Thoracic aorta (tissue), 2 donors: ENCODE data around the gene KCNIP4. TPM values are rescaled to one million over a fixed set of nuclear protein-coding genes. Genes with fewer than 3 reads are reported as not detected.

Experiments
- ATAC-seq: fragments of 150-250 bp; one replicate; pipeline ENCODE4 v1.8.0; 2017; ENCODE audit warnings: low read depth; ENCODE audit not compliant: insufficient number of reproducible peaks, low FRiP score
- DNase-seq: peaks from one replicate; pipeline ENCODE4 v3.0.0-alpha.2; 2020; ENCODE audit warnings: low spot score
- H3K27ac ChIP-seq, 2 donors: fragments of 200-600 bp; sonication (generic); 1 replicate in 1 of 2; 2 replicates in 1 of 2; pipeline ENCODE4 v1.5.1; 2016; ENCODE audit warnings: mild to moderate bottlenecking in 2 of 2, moderate library complexity in 2 of 2
- H3K27me3 ChIP-seq: fragments of 200-600 bp; sonication (generic); replicated peaks from 2 replicates; pipeline ENCODE4 v1.6.0; 2016; ENCODE audit warnings: mild to moderate bottlenecking; ENCODE audit not compliant: insufficient read depth
- H3K36me3 ChIP-seq: fragments of 200-600 bp; sonication (generic); one replicate; pipeline ENCODE4 v1.5.1; 2016
- H3K4me1 ChIP-seq, 2 donors: fragments of 200-600 bp; sonication (generic); 1 replicate in 1 of 2; 2 replicates in 1 of 2; pipeline versions ENCODE4 v1.5.1 to v1.6.0; 2016; ENCODE audit warnings: low read depth in 2 of 2, mild to moderate bottlenecking in 1 of 2; ENCODE audit not compliant: control insufficient read depth in 1 of 2
- H3K4me3 ChIP-seq: fragments of 200-600 bp; sonication (generic); 2 replicates; pipeline ENCODE4 v1.5.1; 2016; ENCODE audit warnings: mild to moderate bottlenecking
- H3K9me3 ChIP-seq: fragments of 200-600 bp; sonication (generic); 2 replicates; pipeline ENCODE4 v1.5.1; 2016
- total RNA-seq, 2 donors: library from RNA; depleted of rRNA; stranded (reverse); fragments of >200 nt; gene quantifications; one replicate each; pipeline versions ENCODE4 v1.1.0 to v1.2.3, GENCODE V29; 2016
- TF ChIP-seq, protein P1 (sequence below): fragments of 200-600 bp; sonication (generic); IDR thresholded peaks from one replicate; pipeline ENCODE4 v1.5.1; 2019; ENCODE audit warnings: antibody characterized with exemption

KCNIP4 gene
- total RNA-seq, 2 donors from 2014 or later, result not detected

DNA sequence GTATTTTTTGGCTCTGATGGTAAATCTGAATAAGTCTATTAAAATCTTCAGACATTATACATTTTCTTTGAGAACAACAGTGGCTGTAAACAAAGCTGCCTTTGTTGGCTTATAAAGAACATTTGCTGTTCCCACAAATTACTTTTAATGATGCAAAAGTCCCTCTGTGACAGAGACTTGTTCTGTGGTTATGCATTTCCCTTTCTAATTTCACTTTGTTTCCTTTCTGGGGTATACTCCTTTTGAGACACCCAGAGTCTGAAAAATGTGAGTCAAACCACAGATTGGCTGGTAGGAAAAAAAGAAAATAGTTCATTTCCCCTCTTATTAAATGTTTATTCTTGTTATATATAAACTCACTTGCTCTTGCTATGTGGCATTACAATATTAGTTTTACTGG lies 845.9 kb downstream of the KCNIP4 start:
- no peaks in the 10 kb centered on the region for H3K27me3 ChIP-seq
- TF ChIP-seq, protein P1, sequence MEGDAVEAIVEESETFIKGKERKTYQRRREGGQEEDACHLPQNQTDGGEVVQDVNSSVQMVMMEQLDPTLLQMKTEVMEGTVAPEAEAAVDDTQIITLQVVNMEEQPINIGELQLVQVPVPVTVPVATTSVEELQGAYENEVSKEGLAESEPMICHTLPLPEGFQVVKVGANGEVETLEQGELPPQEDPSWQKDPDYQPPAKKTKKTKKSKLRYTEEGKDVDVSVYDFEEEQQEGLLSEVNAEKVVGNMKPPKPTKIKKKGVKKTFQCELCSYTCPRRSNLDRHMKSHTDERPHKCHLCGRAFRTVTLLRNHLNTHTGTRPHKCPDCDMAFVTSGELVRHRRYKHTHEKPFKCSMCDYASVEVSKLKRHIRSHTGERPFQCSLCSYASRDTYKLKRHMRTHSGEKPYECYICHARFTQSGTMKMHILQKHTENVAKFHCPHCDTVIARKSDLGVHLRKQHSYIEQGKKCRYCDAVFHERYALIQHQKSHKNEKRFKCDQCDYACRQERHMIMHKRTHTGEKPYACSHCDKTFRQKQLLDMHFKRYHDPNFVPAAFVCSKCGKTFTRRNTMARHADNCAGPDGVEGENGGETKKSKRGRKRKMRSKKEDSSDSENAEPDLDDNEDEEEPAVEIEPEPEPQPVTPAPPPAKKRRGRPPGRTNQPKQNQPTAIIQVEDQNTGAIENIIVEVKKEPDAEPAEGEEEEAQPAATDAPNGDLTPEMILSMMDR, result no peak
- DNase-seq (no peak), ATAC-seq (no peak)
- no peak overlapping the region for H3K4me3 ChIP-seq
- no peaks in the 10 kb centered on the region for H3K36me3 ChIP-seq
- no peak overlapping the region for H3K27ac ChIP-seq
- no peaks in the 10 kb centered on the region for H3K4me1 ChIP-seq
- no peaks in the 10 kb centered on the region for H3K9me3 ChIP-seq

DNA sequence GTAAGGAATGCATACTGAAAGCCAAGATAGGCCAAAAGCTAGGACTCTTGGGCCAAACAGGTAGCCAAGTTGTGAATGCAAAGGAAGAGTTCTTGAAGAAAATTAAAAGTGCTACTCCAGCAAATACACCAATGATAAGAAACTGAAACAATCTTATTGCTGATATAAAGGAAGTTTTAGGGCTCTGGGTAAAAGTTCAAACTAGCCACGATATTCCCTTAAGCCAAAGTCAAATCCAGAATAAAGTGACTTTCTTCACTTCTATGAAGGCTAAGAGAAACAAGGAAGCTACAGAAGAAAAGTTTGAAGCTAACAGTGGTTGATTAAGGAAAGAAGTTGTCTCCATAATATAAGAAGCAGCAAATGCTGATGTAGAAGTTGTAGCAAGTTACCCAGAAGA lies 850.7 kb downstream of the KCNIP4 start:
- TF ChIP-seq, protein P1, result no peak
- H3K27me3 ChIP-seq, result no peaks in the 10 kb centered on the region

DNA sequence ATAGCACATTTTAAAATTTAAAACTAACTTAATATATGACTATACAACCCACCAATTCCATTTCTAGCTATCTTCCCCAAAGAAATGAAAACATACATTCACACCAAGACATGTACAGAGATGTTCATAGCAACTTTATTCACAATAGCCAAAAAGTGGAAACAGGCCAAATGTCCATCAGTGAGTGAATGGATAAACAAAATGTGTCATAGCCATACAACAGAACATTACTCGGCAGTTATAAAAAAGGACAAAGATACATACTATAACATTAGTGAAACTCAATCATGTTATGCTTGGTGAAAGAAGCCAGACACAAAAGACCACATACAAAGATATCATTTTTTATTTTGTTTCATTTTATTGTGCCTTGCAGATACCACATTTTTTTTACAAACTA lies 851.5 kb downstream of the KCNIP4 start:
- Histone ChIP-seq H3K4me3 (no peak overlapping the region), H3K4me1 (no peaks in the 10 kb centered on the region), H3K27me3 (no peaks in the 10 kb centered on the region), H3K9me3 (no peaks in the 10 kb centered on the region), H3K27ac (no peak overlapping the region), H3K36me3 (no peaks in the 10 kb centered on the region)
- DNase-seq, result no peak
- ATAC-seq, result no peak
- TF ChIP-seq, protein P1, result no peak

More for the DNA sequence above, 850.7 kb downstream of the KCNIP4 start:
- no peaks in the 10 kb centered on the region for H3K4me1 ChIP-seq
- H3K27ac ChIP-seq, result no peak overlapping the region
- DNase-seq (no peak), ATAC-seq (no peak)
- no peak overlapping the region for H3K4me3 ChIP-seq
- no peaks in the 10 kb centered on the region for H3K9me3 ChIP-seq
- H3K36me3 ChIP-seq, result no peaks in the 10 kb centered on the region

DNA sequence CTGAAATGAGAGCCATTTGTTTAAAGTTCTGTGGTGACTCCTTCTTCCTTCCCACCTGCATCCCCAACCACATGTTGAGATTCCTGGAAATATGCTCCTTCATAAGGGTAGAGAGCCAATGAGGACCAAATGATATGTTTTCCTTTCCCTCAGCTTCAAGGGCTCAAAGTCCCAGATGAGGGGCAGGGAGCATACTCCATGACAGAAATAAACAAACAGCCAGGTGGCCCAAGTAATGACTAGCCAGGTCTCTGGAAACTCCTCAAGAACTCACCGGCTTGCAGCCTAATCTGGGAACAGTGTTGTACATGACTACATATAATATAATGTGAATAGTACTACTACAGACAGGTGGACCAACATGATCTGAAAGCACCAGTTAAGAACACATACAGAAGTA lies 856.0 kb downstream of the KCNIP4 start:
- no peaks in the 10 kb centered on the region for H3K27me3 ChIP-seq
- DNase-seq (no peak), ATAC-seq (no peak)
- TF ChIP-seq, protein P1, result no peak
- H3K4me1 ChIP-seq, result no peaks in the 10 kb centered on the region
- H3K9me3 ChIP-seq, result no peaks in the 10 kb centered on the region
- no peaks in the 10 kb centered on the region for H3K36me3 ChIP-seq
- no peak overlapping the region for H3K27ac ChIP-seq
- no peak overlapping the region for H3K4me3 ChIP-seq

DNA sequence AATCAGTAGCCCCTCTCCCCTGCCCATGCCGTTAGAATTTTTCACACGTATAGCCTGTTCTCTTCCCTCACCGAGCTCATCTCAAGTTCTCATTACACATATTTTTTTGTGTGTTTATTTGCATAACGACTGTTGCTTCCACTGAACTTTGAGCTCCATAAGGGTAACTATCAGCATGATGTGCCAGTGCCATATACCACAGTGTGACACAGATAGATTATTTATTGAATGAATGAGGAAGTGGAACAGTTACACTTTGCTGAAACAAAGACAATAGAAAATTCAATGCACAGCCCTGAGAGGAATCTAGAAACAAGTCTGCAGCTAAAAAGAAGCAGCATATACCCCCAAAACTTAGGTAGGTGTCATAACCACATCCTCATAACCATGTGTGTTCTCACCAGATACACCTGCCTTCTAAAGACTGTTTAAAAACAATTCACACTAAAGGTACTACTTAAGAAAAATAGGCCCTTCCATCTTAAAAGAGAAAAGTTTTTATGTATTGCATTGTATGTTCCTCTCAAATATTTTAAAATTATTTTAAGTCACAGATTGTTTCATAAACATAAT lies 858.4 kb downstream of the KCNIP4 start:
- H3K4me3 ChIP-seq, result no peak overlapping the region
- no peak for DNase-seq
- no peaks in the 10 kb centered on the region for H3K36me3 ChIP-seq
- no peak overlapping the region for H3K27ac ChIP-seq
- H3K27me3 ChIP-seq, result no peaks in the 10 kb centered on the region
- H3K9me3 ChIP-seq, result no peaks in the 10 kb centered on the region
- TF ChIP-seq, protein P1, result no peak
- ATAC-seq, result no peak
- no peaks in the 10 kb centered on the region for H3K4me1 ChIP-seq
